ENCODE results near the gene LCLAT1. TPM values are rescaled to one million over a fixed set of nuclear protein-coding genes. Genes with fewer than 3 reads are reported as not detected.

Gene LCLAT1
- polyA plus RNA-seq, 1 donor (not counting 4 experiments of a cell fraction or from before 2014, with no cell fraction given), result 17.1 TPM

DNA sequence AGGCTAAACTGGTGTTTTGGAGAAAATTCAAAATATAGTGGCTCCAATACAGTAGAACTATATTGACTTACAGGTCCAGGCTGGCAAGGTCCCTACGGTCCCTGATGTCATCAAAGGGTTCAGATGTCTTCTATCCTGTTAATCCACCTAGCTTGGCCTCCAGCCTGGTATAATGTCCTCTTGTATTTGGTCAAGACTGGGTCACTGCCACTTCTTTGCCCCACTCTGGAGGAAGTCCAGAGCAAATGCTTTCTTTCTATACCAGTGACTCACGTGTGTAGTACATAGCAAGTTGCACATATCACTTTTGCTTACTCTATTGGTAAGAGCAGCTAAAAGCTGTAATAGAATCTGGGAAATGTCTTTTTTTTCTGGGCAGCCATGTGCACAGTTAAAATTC, 80.8 kb downstream of the LCLAT1 start:
- dilution Hi-C loops (cut with MboI; ENCODE audit: extremely low pct_ligation_motif_present, low sequenced_read_pairs), result no loop called here
- FAIRE-seq (no peak), DNase-seq (ENCODE audit: low read depth, low spot score) (no peak)
- no peaks in the 10 kb centered on the region for H3K36me3 ChIP-seq (ENCODE audit: control insufficient read depth in 2 of 2, extremely low read depth in 1 of 2, insufficient read depth in 2 of 2, low read length in 2 of 2)
- H3K4me1 ChIP-seq (ENCODE audit: control insufficient read depth, extremely low read depth, insufficient read depth, low read length), result no peaks in the 10 kb centered on the region
- H3K4me3 ChIP-seq (ENCODE audit: control insufficient read depth in 2 of 3, extremely low read depth in 1 of 3, insufficient read depth in 2 of 3, low read depth in 1 of 3, low read length in 3 of 3), result no peak overlapping the region
- H4K20me1 ChIP-seq (ENCODE audit: control insufficient read depth, extremely low read depth, insufficient read depth, low read length), result no peaks in the 10 kb centered on the region
- H3K27ac ChIP-seq (ENCODE audit: control insufficient read depth, insufficient read depth, low read length), result no peak overlapping the region
- no peak overlapping the region for H2AFZ ChIP-seq (ENCODE audit: control insufficient read depth, low read length)
- H3K9ac ChIP-seq (ENCODE audit: control insufficient read depth, extremely low read depth, insufficient read depth, low read length), result no peak overlapping the region
- H3K4me2 ChIP-seq (ENCODE audit: control insufficient read depth, extremely low read depth, insufficient read depth, low read depth, low read length), result no peak overlapping the region
- TF ChIP-seq CTCF (optimal IDR thresholded peaks at IDR 0.05 in 1 of 3, IDR thresholded peaks at IDR 0.05 in 1 of 3, conservative IDR thresholded peaks at IDR 0.05 in 1 of 3; ENCODE audit: extremely low read depth in 1 of 3, insufficient read depth in 2 of 3, low read length in 3 of 3) (no peak), EZH2 (IDR thresholded peaks at IDR 0.05; ENCODE audit: low read length) (no peak)
- no peaks in the 10 kb centered on the region for H3K27me3 ChIP-seq (ENCODE audit: control insufficient read depth, extremely low read depth, insufficient read depth, low read length)
- H3K79me2 ChIP-seq (ENCODE audit: control insufficient read depth, insufficient read depth, low read length), result no peaks in the 10 kb centered on the region
- no peaks in the 10 kb centered on the region for H3K9me1 ChIP-seq (ENCODE audit: control insufficient read depth, extremely low read depth, insufficient read depth, low read length)
- no peaks in the 10 kb centered on the region for H3K9me3 ChIP-seq (ENCODE audit: control insufficient read depth, low read depth, low read length)

DNA sequence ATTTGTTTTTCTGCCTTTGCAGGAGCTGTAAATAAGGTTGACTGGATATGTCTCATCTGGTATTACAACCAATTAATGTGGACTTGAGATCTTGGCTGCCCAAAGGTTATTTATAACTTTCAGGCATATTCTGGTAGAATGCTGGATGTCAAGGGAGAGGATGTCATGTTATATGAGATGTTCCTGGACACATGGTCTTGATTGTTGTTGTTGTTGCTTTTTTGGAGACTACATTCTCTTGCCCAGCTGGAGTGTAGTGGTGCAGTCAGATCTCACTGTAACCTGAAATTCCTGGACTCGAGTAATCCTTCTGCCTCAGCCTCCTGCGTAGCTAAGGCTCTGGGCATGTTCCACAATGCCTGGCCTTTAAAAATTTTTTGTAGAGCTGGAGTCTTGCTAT, 83.3 kb downstream of the LCLAT1 start:
- Histone ChIP-seq H3K36me3 (ENCODE audit: control insufficient read depth in 2 of 2, extremely low read depth in 1 of 2, insufficient read depth in 2 of 2, low read length in 2 of 2) (peaks cover 0 to 1% of the 10 kb centered on the region in 2 experiments), H3K4me3 (ENCODE audit: control insufficient read depth in 2 of 3, extremely low read depth in 1 of 3, insufficient read depth in 2 of 3, low read depth in 1 of 3, low read length in 3 of 3) (no peak overlapping the region), H4K20me1 (ENCODE audit: control insufficient read depth, extremely low read depth, insufficient read depth, low read length) (no peaks in the 10 kb centered on the region), H3K9me1 (ENCODE audit: control insufficient read depth, extremely low read depth, insufficient read depth, low read length) (no peaks in the 10 kb centered on the region), H3K27me3 (ENCODE audit: control insufficient read depth, extremely low read depth, insufficient read depth, low read length) (no peaks in the 10 kb centered on the region), H3K27ac (ENCODE audit: control insufficient read depth, insufficient read depth, low read length) (no peak overlapping the region), H3K9ac (ENCODE audit: control insufficient read depth, extremely low read depth, insufficient read depth, low read length) (no peak overlapping the region), H3K4me1 (ENCODE audit: control insufficient read depth, extremely low read depth, insufficient read depth, low read length) (no peaks in the 10 kb centered on the region), H3K9me3 (ENCODE audit: control insufficient read depth, low read depth, low read length) (no peaks in the 10 kb centered on the region), H3K79me2 (ENCODE audit: control insufficient read depth, insufficient read depth, low read length) (no peaks in the 10 kb centered on the region), H2AFZ (ENCODE audit: control insufficient read depth, low read length) (no peak overlapping the region), H3K4me2 (ENCODE audit: control insufficient read depth, extremely low read depth, insufficient read depth, low read depth, low read length) (no peak overlapping the region)
- FAIRE-seq (no peak), DNase-seq (ENCODE audit: low read depth, low spot score) (no peak)
- no peak for TF ChIP-seq CTCF (optimal IDR thresholded peaks at IDR 0.05 in 1 of 3, IDR thresholded peaks at IDR 0.05 in 1 of 3, conservative IDR thresholded peaks at IDR 0.05 in 1 of 3; ENCODE audit: extremely low read depth in 1 of 3, insufficient read depth in 2 of 3, low read length in 3 of 3)
- no peak for TF ChIP-seq EZH2 (IDR thresholded peaks at IDR 0.05; ENCODE audit: low read length)
- dilution Hi-C loops (cut with MboI; ENCODE audit: extremely low pct_ligation_motif_present, low sequenced_read_pairs), result no loop called here
